ENCODE measurements around the gene SHC4.

DNA sequence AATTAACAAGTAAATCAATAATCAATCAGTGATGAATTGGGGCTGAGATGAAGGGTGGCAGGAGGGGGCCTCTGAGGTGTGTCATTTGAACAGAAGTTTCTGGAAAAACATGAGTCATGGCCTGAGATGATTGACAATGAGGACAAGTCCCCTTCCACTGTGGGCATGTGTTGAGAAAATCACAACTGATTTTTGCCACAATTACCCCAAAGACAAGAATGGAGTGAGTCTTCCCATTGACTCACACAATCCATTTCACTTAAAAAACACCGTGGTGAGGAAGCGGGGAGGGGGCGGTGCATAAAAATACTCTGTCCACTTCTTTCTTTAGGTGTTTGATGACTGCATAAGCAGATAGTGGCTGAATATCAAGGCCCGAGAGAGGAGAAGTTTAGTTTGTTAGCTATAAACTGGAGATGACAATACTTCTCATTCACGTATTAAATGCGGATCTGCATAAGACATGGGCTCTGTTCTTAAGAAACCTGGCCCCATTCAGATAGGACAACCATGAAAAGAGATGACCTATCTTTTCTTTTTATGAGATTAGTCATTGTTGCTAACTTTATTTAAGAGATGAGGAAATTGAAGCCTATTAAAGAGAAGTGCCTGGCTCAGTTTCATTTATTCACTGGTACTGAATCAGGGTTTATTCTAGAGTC lies 34.7 kb downstream of the SHC4 start:
- TF ChIP-seq POLR2A (IDR thresholded peaks at IDR 0.05; ENCODE audit: low read length) (no peak), GATA1 (IDR thresholded peaks at IDR 0.05; ENCODE audit: low read depth, low read length) (no peak)

All from erythroblast (primary cell).